DMS153 treated with DMSO at 0.1 percent for 48 hours (cell line): ENCODE measurements around the gene ZNF827.

Source experiments
- DNase-seq: peaks from one replicate; lab custom pipeline; 2025; ENCODE audit not compliant: unreplicated experiment; lab: John Stamatoyannopoulos, UW

The ZNF827 gene

GRCh38 chr4:145935253-145936141, 3.1 kb downstream of the ZNF827 start:
- DNase-seq, result no peak

- DNase-seq, result no peak
Measured at GRCh38 chr4:145934434-145935047, 4.1 kb downstream of the ZNF827 start.

GRCh38 chr4:145933134-145933533, 5.5 kb downstream of the ZNF827 start:
- no peak for DNase-seq

- no peak for DNase-seq
Measured at GRCh38 chr4:145931403-145931802, 7.2 kb downstream of the ZNF827 start.

- no peak for DNase-seq
Measured at GRCh38 chr4:145930592-145930991, 8.0 kb downstream of the ZNF827 start.

- DNase-seq, result no peak
Measured at GRCh38 chr4:145929415-145930178, 9.0 kb downstream of the ZNF827 start.

- no peak for DNase-seq
Measured at GRCh38 chr4:145928748-145929147, 9.9 kb downstream of the ZNF827 start.

- DNase-seq, result no peak
Measured at GRCh38 chr4:145927030-145927429, 11.6 kb downstream of the ZNF827 start.

GRCh38 chr4:145921231-145921630, 17.4 kb downstream of the ZNF827 start:
- no peak for DNase-seq

- no peak for DNase-seq
Measured at GRCh38 chr4:145920205-145920604, 18.4 kb downstream of the ZNF827 start.

- no peak for DNase-seq
Measured at GRCh38 chr4:145912376-145912775, 26.2 kb downstream of the ZNF827 start.

- no peak for DNase-seq
Measured at GRCh38 chr4:145909773-145910172, 28.9 kb downstream of the ZNF827 start.

GRCh38 chr4:145909281-145909715, 29.3 kb downstream of the ZNF827 start:
- DNase-seq, result peak; percentile 44

- DNase-seq, result no peak
Measured at GRCh38 chr4:145907812-145908211, 30.8 kb downstream of the ZNF827 start.

GRCh38 chr4:145907390-145907789, 31.2 kb downstream of the ZNF827 start:
- DNase-seq, result no peak

GRCh38 chr4:145904413-145905177, 34.0 kb downstream of the ZNF827 start:
- DNase-seq, result no peak

GRCh38 chr4:145902522-145902921, 36.1 kb downstream of the ZNF827 start:
- DNase-seq, result no peak

- DNase-seq, result no peak
Measured at GRCh38 chr4:145899886-145900460, 38.6 kb downstream of the ZNF827 start.

GRCh38 chr4:145898926-145899531, 39.6 kb downstream of the ZNF827 start:
- no peak for DNase-seq

GRCh38 chr4:145898466-145898865, 40.2 kb downstream of the ZNF827 start:
- no peak for DNase-seq
